ENCODE measurements around the gene SCN2A. TPM values are rescaled to one million over a fixed set of nuclear protein-coding genes. Genes with fewer than 3 reads are reported as not detected.
A peak's percentile ranks its signal among the peaks of the same experiment; 100 is the strongest.

The SCN2A gene
- total and polyA plus RNA-seq, 2 donors (not counting 1 experiment from before 2014, with no cell fraction given) = 0.22 to 0.24 TPM

- DNase-seq = no peak
- TF ChIP-seq EZH2 (IDR thresholded peaks at IDR 0.05; ENCODE audit: borderline replicate concordance, insufficient read depth, low read depth, low read length, poor library complexity, severe bottlenecking) = no peak
- no peak for TF ChIP-seq CTCF (IDR thresholded peaks at IDR 0.05)
These were observed 74.3 kb downstream of the SCN2A start for GRCh38 chr2:165313509-165313908.

GRCh38 chr2:165328272-165328671 is 89.1 kb downstream of the SCN2A start:
- H3K4me3 Mint-ChIP-seq = no peak overlapping the region

More at GRCh38 chr2:165313509-165313908, 74.3 kb downstream of the SCN2A start:
- ATAC-seq (ENCODE audit: low read depth) = no peak
- H3K79me2 ChIP-seq (ENCODE audit: control insufficient read depth, insufficient read depth, low read length) = no peaks in the 10 kb centered on the region
- Mint-ChIP-seq H3K4me1 (no peaks in the 10 kb centered on the region), H3K9me3 (ENCODE audit: insufficient read depth) (no peaks in the 10 kb centered on the region), H3K27me3 (peaks cover 7% of the 10 kb centered on the region), H3K27ac (no peak overlapping the region), H3K4me3 (no peak overlapping the region)
- ChIA-PET POLR2A (no interaction called here), CTCF (no interaction called here)
- no peak overlapping the region for H3K4me2 ChIP-seq (replicated peaks; ENCODE audit: low read depth, low read length, poor library complexity, severe bottlenecking)
- H3K27me3 ChIP-seq (replicated peaks in 1 of 4; ENCODE audit: control extremely low read depth in 1 of 4, control insufficient read depth in 3 of 4, insufficient read depth in 4 of 4, low read length in 3 of 4) = no peaks in the 10 kb centered on the region
- intact Hi-C loops (cut with micrococcal nuclease) = no loop called here
- no peak overlapping the region for H2AFZ ChIP-seq (ENCODE audit: insufficient read depth, low read depth, low read length, poor library complexity, severe bottlenecking)
- H3K4me1 ChIP-seq (ENCODE audit: control insufficient read depth in 2 of 2, insufficient read depth in 2 of 2, low read length in 2 of 2) = no peaks in the 10 kb centered on the region
- no peaks in the 10 kb centered on the region for H4K20me1 ChIP-seq (ENCODE audit: control insufficient read depth, insufficient read depth, low read length, poor library complexity, severe bottlenecking)
- H3K36me3 ChIP-seq (replicated peaks in 1 of 2; ENCODE audit: control extremely low read depth in 1 of 2, control insufficient read depth in 1 of 2, extremely low read depth in 1 of 2, insufficient read depth in 2 of 2, low read length in 1 of 2) = no peaks in the 10 kb centered on the region
- no peaks in the 10 kb centered on the region for H3K9me3 ChIP-seq (ENCODE audit: control extremely low read depth in 1 of 3, control insufficient read depth in 2 of 3, insufficient read depth in 1 of 3, low read length in 2 of 3)
- H3K27ac ChIP-seq (ENCODE audit: low read length in 2 of 2) = no peak overlapping the region
- 20% methylated on average over 1 of the region's 4 CpGs for WGBS (ENCODE audit: insufficient coverage)
- no peak overlapping the region for H3K9ac ChIP-seq (ENCODE audit: low read length)
- no peak overlapping the region for H3K4me3 ChIP-seq (ENCODE audit: control extremely low read depth in 1 of 5, extremely low read depth in 1 of 5, insufficient read depth in 1 of 5, low read depth in 2 of 5, low read length in 4 of 5)

More at GRCh38 chr2:165328272-165328671, 89.1 kb downstream of the SCN2A start:
- Histone ChIP-seq H2AFZ (ENCODE audit: insufficient read depth, low read depth, low read length, poor library complexity, severe bottlenecking) (peak overlapping the region; percentile 53), H3K9me3 (ENCODE audit: control extremely low read depth in 1 of 3, control insufficient read depth in 2 of 3, insufficient read depth in 1 of 3, low read length in 2 of 3) (no peaks in the 10 kb centered on the region), H3K27ac (ENCODE audit: low read length in 2 of 2) (no peak overlapping the region), H3K9ac (ENCODE audit: low read length) (peak overlapping the region; percentile 27), H3K36me3 (replicated peaks in 1 of 2; ENCODE audit: control extremely low read depth in 1 of 2, control insufficient read depth in 1 of 2, extremely low read depth in 1 of 2, insufficient read depth in 2 of 2, low read length in 1 of 2) (no peaks in the 10 kb centered on the region), H3K27me3 (replicated peaks in 1 of 4; ENCODE audit: control extremely low read depth in 1 of 4, control insufficient read depth in 3 of 4, insufficient read depth in 4 of 4, low read length in 3 of 4) (peaks cover 0 to 4% (median 0%) of the 10 kb centered on the region in 4 experiments), H3K4me2 (replicated peaks; ENCODE audit: low read depth, low read length, poor library complexity, severe bottlenecking) (peak overlapping the region; percentile 45), H3K4me3 (ENCODE audit: control extremely low read depth in 1 of 5, extremely low read depth in 1 of 5, insufficient read depth in 1 of 5, low read depth in 2 of 5, low read length in 4 of 5) (no peak overlapping the region), H3K79me2 (ENCODE audit: control insufficient read depth, insufficient read depth, low read length) (no peaks in the 10 kb centered on the region), H3K4me1 (ENCODE audit: control insufficient read depth in 2 of 2, insufficient read depth in 2 of 2, low read length in 2 of 2) (peaks cover 3 to 5% of the 10 kb centered on the region in 2 donors), H4K20me1 (ENCODE audit: control insufficient read depth, insufficient read depth, low read length, poor library complexity, severe bottlenecking) (no peaks in the 10 kb centered on the region)
- ATAC-seq (ENCODE audit: low read depth) (no peak), DNase-seq (peak; percentile 10)
- TF ChIP-seq CTCF (IDR thresholded peaks at IDR 0.05) = no peak
- TF ChIP-seq EZH2 (IDR thresholded peaks at IDR 0.05; ENCODE audit: borderline replicate concordance, insufficient read depth, low read depth, low read length, poor library complexity, severe bottlenecking) = no peak
- intact Hi-C loops (cut with micrococcal nuclease) = no loop called here
- no peaks in the 10 kb centered on the region for H3K9me3 Mint-ChIP-seq (ENCODE audit: insufficient read depth)
- ChIA-PET POLR2A (no interaction called here), CTCF (no interaction called here)
- peaks cover 2% of the 10 kb centered on the region for H3K27me3 Mint-ChIP-seq
- 9% methylated on average over 3 of the region's 5 CpGs for WGBS (ENCODE audit: insufficient coverage)
- H3K27ac Mint-ChIP-seq = no peak overlapping the region
- H3K4me1 Mint-ChIP-seq = peaks cover 7% of the 10 kb centered on the region
